GM21390 (cell line): ENCODE measurements around the gene RRAD.
"Not testable (repeated sequence)": the region's sequence is repeated elsewhere in the genome, so short reads cannot be mapped to it uniquely, and the experiment has no call there.

Source experiments
- ATAC-seq: cut with Tn5 transposase; IDR thresholded peaks from one replicate; pipeline ENCODE4 v1.9.1; 2021; ENCODE audit not compliant: unreplicated experiment

Gene RRAD

GRCh38 chr16:66952430-66953110 lies 27.2 kb upstream of the RRAD start:
- no peak for ATAC-seq

GRCh38 chr16:66950971-66951790 lies 25.8 kb upstream of the RRAD start:
- no peak for ATAC-seq

GRCh38 chr16:66950437-66950836 lies 25.1 kb upstream of the RRAD start:
- ATAC-seq, result no peak

- ATAC-seq, result no peak
Measured at GRCh38 chr16:66949472-66949871, 24.1 kb upstream of the RRAD start.

- no peak for ATAC-seq
Measured at GRCh38 chr16:66948837-66949225, 23.5 kb upstream of the RRAD start.

GRCh38 chr16:66948134-66948836 lies 22.9 kb upstream of the RRAD start:
- ATAC-seq, result no peak

GRCh38 chr16:66947302-66948065 lies 22.1 kb upstream of the RRAD start:
- ATAC-seq, result peak; percentile 72

GRCh38 chr16:66946974-66947301 lies 21.6 kb upstream of the RRAD start:
- ATAC-seq, result no peak

GRCh38 chr16:66946541-66946940 lies 21.2 kb upstream of the RRAD start:
- ATAC-seq, result no peak

- ATAC-seq, result no peak
Measured at GRCh38 chr16:66945939-66946338, 20.6 kb upstream of the RRAD start.

GRCh38 chr16:66944971-66945370 lies 19.6 kb upstream of the RRAD start:
- ATAC-seq, result not testable (repeated sequence)

GRCh38 chr16:66944054-66944441 lies 18.7 kb upstream of the RRAD start:
- ATAC-seq, result no peak

- no peak for ATAC-seq
Measured at GRCh38 chr16:66943426-66944053, 18.2 kb upstream of the RRAD start.

GRCh38 chr16:66942981-66943380 lies 17.6 kb upstream of the RRAD start:
- no peak for ATAC-seq

GRCh38 chr16:66940236-66940635 lies 14.9 kb upstream of the RRAD start:
- no peak for ATAC-seq

GRCh38 chr16:66939366-66939765 lies 14.0 kb upstream of the RRAD start:
- no peak for ATAC-seq

GRCh38 chr16:66937725-66938337 lies 12.5 kb upstream of the RRAD start:
- no peak for ATAC-seq

GRCh38 chr16:66936889-66937554 lies 11.7 kb upstream of the RRAD start:
- ATAC-seq, result no peak

- ATAC-seq, result no peak
Measured at GRCh38 chr16:66936462-66936861, 11.1 kb upstream of the RRAD start.
